T1000 (cell line): ENCODE measurements around the gene MLLT10.
A peak's percentile ranks its signal among the peaks of the same experiment; 100 is the strongest.
"Not testable (repeated sequence)": the region's sequence is repeated elsewhere in the genome, so short reads cannot be mapped to it uniquely, and the experiment has no call there.

ENCODE experiments used
- DNase-seq: peaks from one replicate; lab custom pipeline; 2025; ENCODE audit warnings: mixed read lengths; lab: John Stamatoyannopoulos, UW

MLLT10 gene

GRCh38 chr10:21694631-21695030 is 160.6 kb downstream of the MLLT10 start:
- no peak for DNase-seq

DNA sequence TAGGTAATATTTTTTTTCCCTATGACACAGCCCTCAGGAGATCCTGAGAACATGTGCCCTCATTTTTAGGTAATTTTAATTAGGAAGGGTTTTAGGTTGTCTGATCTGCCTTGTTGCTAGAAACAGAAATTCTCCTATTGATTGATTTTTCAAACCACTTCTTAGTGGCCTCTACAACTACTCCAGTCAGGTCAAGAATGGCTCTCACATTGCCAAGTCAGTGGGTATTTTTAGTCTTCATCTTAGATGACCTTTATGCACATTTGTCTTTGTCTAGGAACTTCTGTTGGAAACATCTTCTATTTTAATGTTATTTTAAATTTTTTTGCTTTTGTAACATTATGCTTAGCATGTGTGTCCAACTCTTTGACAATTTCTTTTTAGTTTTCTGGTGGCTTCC is 162.3 kb downstream of the MLLT10 start:
- DNase-seq: no peak

DNA sequence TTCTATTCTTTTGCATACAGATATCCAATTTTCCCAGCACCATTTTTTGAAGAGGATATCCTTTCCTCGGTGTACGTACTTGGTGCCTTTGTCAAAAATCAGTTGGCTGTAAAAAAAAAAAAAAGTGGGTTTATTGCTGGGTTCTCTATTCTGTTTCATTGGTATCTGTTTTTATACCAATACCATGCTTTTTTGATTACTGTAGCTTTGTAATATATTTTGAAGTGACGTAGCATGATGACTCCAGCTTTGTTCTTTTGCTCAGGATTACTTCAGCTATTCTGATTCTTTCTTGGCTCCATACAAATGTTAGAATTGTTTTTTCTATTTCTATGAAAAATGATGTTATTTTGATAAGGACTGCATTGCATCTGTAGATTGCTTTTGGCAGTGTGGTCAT is 165.5 kb downstream of the MLLT10 start:
- no peak for DNase-seq

- DNase-seq: no peak
Measured at GRCh38 chr10:21700474-21700873, 166.4 kb downstream of the MLLT10 start.

GRCh38 chr10:21702633-21703111 is 168.6 kb downstream of the MLLT10 start:
- no peak for DNase-seq

DNA sequence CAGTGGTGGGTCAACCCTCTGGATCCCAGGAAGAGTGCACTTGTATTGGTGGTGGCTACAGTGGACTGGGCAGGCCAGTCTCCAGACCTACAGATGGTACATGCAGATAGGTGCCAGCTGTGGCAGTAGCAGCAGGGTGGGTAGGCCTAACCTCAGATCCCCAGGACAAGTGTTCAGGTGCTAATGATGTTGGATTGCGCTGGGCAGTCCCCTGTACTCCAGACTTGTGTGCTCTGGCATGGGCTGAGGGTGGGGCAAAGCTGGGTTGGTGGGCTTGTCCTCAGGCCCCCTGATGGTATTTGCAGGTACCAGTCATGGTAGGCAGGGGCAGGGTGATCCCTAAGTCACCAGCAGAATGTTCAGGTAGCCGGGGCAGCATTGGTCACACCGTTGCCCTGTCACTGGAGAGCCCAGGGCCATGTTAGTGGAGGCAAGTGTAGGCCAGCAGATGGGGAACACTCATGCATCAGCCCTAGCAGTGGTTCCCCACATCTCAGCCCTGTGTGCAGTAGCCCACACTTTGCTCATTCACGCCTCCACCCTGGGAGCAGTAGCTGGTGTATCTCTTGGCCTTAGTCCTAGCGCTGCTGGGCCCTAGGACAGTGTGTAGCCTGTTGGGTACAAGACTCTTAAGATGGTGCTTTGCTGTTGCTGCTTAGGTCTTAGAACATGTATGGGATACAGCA is 171.3 kb downstream of the MLLT10 start:
- DNase-seq: no peak

DNA sequence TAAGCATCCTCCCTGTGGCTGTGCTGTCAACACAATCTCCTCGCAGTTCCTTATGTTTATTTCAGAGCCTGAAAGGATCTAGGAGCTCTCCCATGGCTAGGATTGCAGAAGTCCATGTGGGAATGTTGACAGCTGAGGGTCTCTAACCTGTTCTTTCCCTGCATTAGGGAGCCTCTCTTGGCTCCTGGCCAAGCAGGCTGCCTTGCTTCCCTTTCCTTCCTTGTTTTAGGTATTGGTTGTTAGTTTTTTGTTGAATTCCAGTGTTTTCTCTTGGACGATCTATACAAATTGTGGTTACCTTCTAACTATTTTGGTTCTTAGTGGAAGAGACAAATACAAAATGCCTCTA is 171.8 kb downstream of the MLLT10 start:
- DNase-seq: no peak

DNA sequence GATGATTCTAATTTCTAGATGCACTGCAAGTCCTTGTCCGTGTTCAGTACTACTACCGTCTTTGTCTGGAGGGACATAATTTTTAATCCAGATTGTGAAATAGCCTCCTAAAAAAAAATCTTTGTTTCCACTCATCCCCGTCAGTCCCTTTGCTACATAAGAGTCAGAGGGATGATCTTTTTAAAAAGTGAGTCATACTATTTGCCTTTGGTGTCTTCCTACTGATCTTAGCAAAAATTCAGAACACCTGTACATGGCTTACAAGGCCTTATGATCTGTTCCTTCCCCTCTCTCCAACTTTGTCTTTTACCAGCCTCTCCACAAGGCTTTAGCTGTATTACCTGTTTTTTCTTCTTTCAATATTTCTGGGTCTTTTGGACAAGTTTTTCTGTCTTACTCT is 173.5 kb downstream of the MLLT10 start:
- no peak for DNase-seq

GRCh38 chr10:21712975-21713374 is 178.9 kb downstream of the MLLT10 start:
- DNase-seq: no peak

GRCh38 chr10:21715531-21716195 is 181.6 kb downstream of the MLLT10 start:
- no peak for DNase-seq

DNA sequence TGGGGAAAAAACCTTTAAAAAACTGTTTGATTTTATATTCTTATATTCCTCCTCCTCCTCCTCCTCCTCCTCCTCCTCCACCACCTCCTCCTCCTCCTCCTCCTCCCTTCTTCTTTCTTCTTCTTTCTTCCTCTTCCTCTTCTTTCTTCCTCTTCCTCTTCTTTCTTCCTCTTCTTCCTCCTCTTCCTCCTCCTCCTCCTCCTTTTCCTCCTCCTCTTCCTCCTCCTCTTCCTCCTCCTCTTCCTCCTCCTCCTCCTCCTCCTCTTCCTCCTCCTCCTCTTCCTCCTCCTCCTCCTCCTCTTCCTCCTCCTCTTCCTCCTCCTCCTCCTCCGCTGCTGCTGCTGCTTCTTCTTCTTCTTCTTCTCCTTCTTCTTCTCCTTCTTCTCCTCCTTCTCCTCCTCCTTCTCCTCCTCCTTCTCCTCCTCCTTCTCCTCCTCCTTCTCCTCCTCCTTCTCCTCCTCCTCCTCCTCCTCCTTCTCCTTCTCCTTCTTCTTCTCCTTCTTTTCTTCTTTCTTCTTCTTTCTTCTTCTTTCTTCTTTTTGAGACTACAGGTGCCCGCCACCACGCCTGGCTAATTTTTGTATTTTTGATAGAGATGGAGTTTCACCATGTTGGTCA is 183.5 kb downstream of the MLLT10 start:
- DNase-seq: not testable (repeated sequence)

- no peak for DNase-seq
Measured at GRCh38 chr10:21719502-21719901, 185.5 kb downstream of the MLLT10 start.

- no peak for DNase-seq
Measured at GRCh38 chr10:21720090-21720489, 186.1 kb downstream of the MLLT10 start.

DNA sequence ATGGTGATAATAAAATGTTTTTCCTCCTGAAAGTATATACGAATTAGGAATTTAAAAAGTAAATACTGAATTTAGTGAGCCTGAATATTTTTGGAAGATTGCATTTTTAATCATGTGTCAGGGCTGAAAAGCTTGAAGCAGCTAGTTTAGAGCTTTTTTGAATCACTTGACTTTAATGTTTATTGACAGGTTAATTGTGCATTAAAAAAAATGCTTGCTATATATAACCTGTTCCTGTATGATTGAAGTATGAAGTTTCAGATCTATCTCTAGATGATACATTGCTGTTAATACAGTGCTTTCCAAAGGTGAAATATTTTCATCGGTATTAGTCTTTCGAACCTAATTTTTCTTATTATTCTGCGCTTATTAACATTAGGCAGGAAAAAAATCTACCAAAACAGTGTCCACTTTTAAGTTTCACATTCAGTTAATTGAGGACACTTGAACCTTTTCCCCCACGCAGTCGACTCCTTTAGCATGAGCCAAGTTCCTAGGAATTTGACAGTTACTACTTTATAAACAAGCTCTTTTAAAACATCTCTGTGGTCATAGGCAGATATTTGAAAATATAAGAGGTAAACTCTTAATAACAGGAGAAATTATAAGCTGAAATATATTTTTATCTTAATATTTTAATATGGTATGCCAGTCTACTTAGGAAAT is 187.1 kb downstream of the MLLT10 start:
- DNase-seq: no peak

DNA sequence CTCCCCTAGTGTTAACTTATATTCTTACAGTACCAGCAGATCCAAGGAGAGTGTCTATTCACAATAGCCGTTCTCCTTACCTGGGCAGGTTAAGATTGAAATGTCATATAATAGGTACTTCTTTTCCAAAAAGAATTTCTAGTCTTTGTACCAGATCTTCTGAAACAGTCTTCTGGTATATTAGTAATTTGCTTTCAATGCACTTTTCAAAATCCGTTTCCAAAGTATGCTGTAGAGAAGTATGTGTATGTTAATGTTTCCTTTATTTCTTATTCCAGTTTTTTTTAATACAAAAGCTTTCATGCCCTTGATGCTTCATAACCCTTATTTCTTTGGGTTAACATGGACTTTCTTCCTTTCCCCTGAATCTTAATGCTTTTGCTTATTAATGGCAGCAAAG is 188.2 kb downstream of the MLLT10 start:
- DNase-seq: no peak

- DNase-seq: no peak
Measured at GRCh38 chr10:21724020-21724589, 190.1 kb downstream of the MLLT10 start.

DNA sequence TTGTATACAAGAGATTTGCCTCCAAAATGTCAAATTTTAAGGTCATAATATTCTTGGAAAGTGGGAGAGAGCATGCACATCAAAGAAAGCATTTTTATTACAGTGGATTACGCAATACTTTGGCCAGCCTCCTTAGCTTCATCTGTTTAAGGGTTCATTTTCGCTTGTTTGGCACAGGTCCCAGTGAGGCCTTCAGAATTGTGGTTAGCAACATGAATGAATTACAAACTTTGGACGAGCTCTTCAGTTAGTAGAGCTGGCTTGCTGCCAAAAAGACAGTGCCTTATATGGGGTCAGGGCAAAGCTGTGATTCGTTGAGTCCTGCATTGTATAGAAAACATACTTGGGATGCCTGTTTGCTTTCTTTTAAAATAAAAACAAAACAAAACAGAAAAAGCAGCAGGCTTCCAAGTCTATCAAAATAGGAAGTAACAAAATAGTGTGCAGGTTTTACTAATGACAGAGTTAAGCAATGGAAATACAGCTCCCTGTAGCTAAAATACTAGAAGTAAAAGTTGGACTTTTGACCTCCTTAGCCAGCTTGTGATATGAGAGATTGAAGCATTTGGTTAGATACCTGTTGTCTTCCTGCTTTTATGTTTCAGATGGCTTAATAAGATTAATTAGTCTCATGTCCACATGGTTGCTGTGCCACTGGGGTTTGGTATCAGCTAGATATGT is 190.8 kb downstream of the MLLT10 start:
- DNase-seq: peak; percentile 86

DNA sequence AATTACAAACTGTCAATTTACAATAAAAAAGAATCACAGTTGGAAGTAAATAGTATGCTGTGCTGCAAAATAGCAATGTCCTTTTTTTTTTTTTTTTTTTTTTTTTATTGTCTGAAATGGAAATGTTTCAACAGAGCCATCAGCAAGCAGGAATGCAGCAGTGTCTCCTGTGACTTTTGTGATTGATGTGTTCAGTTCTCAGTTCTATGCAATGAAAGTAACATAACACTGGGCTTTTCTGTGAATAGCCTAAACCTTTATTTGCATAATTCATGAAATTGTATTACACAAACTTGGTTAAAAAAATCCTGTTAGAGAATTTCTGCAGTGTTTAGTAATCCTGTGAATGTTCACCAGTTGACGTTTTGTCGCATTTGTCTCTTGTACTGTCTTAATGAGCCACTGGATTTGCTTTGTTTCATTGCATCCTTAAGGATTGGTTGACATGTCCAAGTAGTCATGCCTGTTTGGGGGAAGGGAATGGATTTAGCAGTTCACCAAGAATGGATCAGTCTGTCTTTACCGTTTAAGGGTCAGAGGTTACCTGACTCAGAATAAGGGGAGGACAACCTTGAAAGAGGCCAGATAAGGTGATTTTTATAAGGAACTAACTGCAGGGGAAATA is 192.7 kb downstream of the MLLT10 start:
- no peak for DNase-seq

DNA sequence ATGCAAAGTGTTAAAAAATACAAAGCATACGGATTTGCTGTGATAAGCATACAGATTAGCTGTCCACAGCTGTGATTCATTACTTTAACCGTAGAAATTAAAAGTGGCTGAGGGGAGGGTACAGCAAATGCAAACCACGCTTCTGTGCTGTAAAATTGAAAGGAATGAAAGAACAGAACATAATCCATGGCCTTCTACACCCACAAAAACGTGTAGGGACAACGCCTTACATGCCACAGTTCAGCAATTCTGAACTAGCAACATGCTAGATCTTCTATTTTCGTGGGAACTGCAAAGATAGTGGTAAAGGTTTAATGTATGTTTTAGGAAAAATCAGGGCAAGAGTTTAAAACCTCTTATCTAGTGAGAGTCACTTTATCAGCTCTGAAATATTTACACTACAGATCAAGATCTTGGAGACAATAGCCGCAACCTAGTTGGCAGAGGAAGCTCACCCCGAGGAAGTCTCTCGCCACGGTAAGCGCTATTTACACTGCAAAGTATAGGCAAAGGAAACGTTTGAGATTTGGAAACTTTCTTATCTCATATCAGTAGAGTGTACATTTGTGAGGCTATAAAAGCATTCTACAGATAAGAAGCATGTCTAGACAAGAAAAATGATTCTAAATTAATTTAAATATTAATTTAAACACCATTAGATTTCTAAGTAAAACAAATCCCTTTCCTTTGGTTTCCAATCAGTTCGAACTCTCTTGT is 193.6 kb downstream of the MLLT10 start:
- no peak for DNase-seq

- no peak for DNase-seq
Measured at GRCh38 chr10:21728618-21729017, 194.6 kb downstream of the MLLT10 start.
